ENCODE results near the gene TMEM129.

TMEM129 gene

GRCh38 chr4:1721003-1721665 is at the start of gene TMEM129, which contains the start of gene TACC3:
Gene TMEM129, minus strand, starts transcription at chr4:1721323. Its CDS starts 486 bp downstream, at chr4:1720837.
Gene TACC3, plus strand, starts transcription at chr4:1721521. Its CDS starts 1,901 bp downstream, at chr4:1723422.
- peak within 1 kb of the TSS; percentile 95 for H3K9ac ChIP-seq (ENCODE audit: low read depth, low read length)
- H3K79me2 ChIP-seq (ENCODE audit: insufficient read depth, low read length): peaks cover 95% of the 10 kb centered on the region
- ATAC-seq (ENCODE audit: insufficient read depth, low read depth): peak; percentile 82
- H3K4me1 ChIP-seq (ENCODE audit: insufficient read depth, low read length): peaks cover 73% of the 10 kb centered on the region
- H3K4me3 ChIP-seq (ENCODE audit: low read depth in 1 of 2, low read length in 2 of 2): peak within 1 kb of the TSS; percentile 91 to 94
- H3K27ac ChIP-seq (ENCODE audit: low read length): peak within 1 kb of the TSS; percentile 86
- no peaks in the 10 kb centered on the region for H3K27me3 ChIP-seq (ENCODE audit: insufficient read depth, low read length, poor library complexity)
- H3K9me3 ChIP-seq (ENCODE audit: insufficient read depth, low read length, severe bottlenecking): no peaks in the 10 kb centered on the region
- DNase-seq: peak; percentile 94
- TF ChIP-seq CTCF (IDR thresholded peaks at IDR 0.05; ENCODE audit: borderline replicate concordance, extremely low read depth, low read length, poor library complexity, severe bottlenecking) (no peak), EZH2 (IDR thresholded peaks at IDR 0.05; ENCODE audit: borderline replicate concordance, low read depth, low read length, severe bottlenecking) (no peak)
- H3K36me3 ChIP-seq (ENCODE audit: insufficient read depth, low read length): peaks cover 68% of the 10 kb centered on the region
- H4K20me1 ChIP-seq (ENCODE audit: insufficient read depth, low read length): peaks cover 70% of the 10 kb centered on the region
- H3K4me2 ChIP-seq (ENCODE audit: insufficient read depth, low read length): peak within 1 kb of the TSS; percentile 100
- H2AFZ ChIP-seq (ENCODE audit: low read depth, low read length): peak within 1 kb of the TSS; percentile 79

GRCh38 chr4:1770791-1771231 is 49.7 kb upstream of the TMEM129 start:
- no peak overlapping the region for H3K4me2 ChIP-seq (ENCODE audit: insufficient read depth, low read length)
- H2AFZ ChIP-seq (ENCODE audit: low read depth, low read length): no peak overlapping the region
- ATAC-seq (ENCODE audit: insufficient read depth, low read depth) (no peak), DNase-seq (no peak)
- no peak overlapping the region for H3K27ac ChIP-seq (ENCODE audit: low read length)
- H3K27me3 ChIP-seq (ENCODE audit: insufficient read depth, low read length, poor library complexity): no peaks in the 10 kb centered on the region
- H3K9me3 ChIP-seq (ENCODE audit: insufficient read depth, low read length, severe bottlenecking): no peaks in the 10 kb centered on the region
- no peaks in the 10 kb centered on the region for H3K4me1 ChIP-seq (ENCODE audit: insufficient read depth, low read length)
- H3K9ac ChIP-seq (ENCODE audit: low read depth, low read length): no peak overlapping the region
- no peak overlapping the region for H3K4me3 ChIP-seq (ENCODE audit: low read depth in 1 of 2, low read length in 2 of 2)
- peaks cover 5% of the 10 kb centered on the region for H4K20me1 ChIP-seq (ENCODE audit: insufficient read depth, low read length)
- H3K79me2 ChIP-seq (ENCODE audit: insufficient read depth, low read length): no peaks in the 10 kb centered on the region
- no peak for TF ChIP-seq EZH2 (IDR thresholded peaks at IDR 0.05; ENCODE audit: borderline replicate concordance, low read depth, low read length, severe bottlenecking)
- TF ChIP-seq CTCF (IDR thresholded peaks at IDR 0.05; ENCODE audit: borderline replicate concordance, extremely low read depth, low read length, poor library complexity, severe bottlenecking): no peak
- no peaks in the 10 kb centered on the region for H3K36me3 ChIP-seq (ENCODE audit: insufficient read depth, low read length)

GRCh38 chr4:1770245-1770644 is 49.1 kb upstream of the TMEM129 start:
- H3K27ac ChIP-seq (ENCODE audit: low read length): no peak overlapping the region
- no peak overlapping the region for H3K9ac ChIP-seq (ENCODE audit: low read depth, low read length)

More at GRCh38 chr4:1770245-1770644, 49.1 kb upstream of the TMEM129 start:
- DNase-seq (no peak), ATAC-seq (ENCODE audit: insufficient read depth, low read depth) (no peak)
- Histone ChIP-seq H3K4me3 (ENCODE audit: low read depth in 1 of 2, low read length in 2 of 2) (no peak overlapping the region), H3K4me2 (ENCODE audit: insufficient read depth, low read length) (no peak overlapping the region), H2AFZ (ENCODE audit: low read depth, low read length) (no peak overlapping the region), H4K20me1 (ENCODE audit: insufficient read depth, low read length) (peaks cover 5% of the 10 kb centered on the region), H3K27me3 (ENCODE audit: insufficient read depth, low read length, poor library complexity) (no peaks in the 10 kb centered on the region), H3K36me3 (ENCODE audit: insufficient read depth, low read length) (no peaks in the 10 kb centered on the region), H3K9me3 (ENCODE audit: insufficient read depth, low read length, severe bottlenecking) (no peaks in the 10 kb centered on the region), H3K4me1 (ENCODE audit: insufficient read depth, low read length) (no peaks in the 10 kb centered on the region), H3K79me2 (ENCODE audit: insufficient read depth, low read length) (no peaks in the 10 kb centered on the region)
- no peak for TF ChIP-seq CTCF (IDR thresholded peaks at IDR 0.05; ENCODE audit: borderline replicate concordance, extremely low read depth, low read length, poor library complexity, severe bottlenecking)
